RWPE1 (cell line): ENCODE measurements around the gene HHEX.
A peak's percentile ranks its signal among the peaks of the same experiment; 100 is the strongest.

Experiments
- CTCF ChIA-PET: fragments of 350-600 bp; sonication (Branson Sonifier 250); formaldehyde crosslinking; extraction: SDS; loops from one replicate; lab custom pipeline; 2021; lab: Yijun Ruan, JAX
- POLR2A ChIA-PET: fragments of 400-600 bp; formaldehyde crosslinking; extraction: SDS; loops from one replicate; lab custom pipeline; 2020; ENCODE audit warnings: antibody characterized with exemption; ENCODE audit not compliant: low non-redundant PET; lab: Yijun Ruan, JAX
- DNase-seq: peaks from one replicate; pipeline ENCODE4 v3.0.0; 2012; ENCODE audit warnings: low spot score
- H3K27ac ChIP-seq: fragments of 450-650 bp; 2 replicates; pipeline ENCODE4 v1.5.1; 2017
- CTCF ChIP-seq: fragments of 450-650 bp; conservative IDR thresholded peaks from 2 replicates; pipeline ENCODE4 v1.5.1; 2017; ENCODE audit warnings: low read depth, mild to moderate bottlenecking

The HHEX gene

GRCh38 chr10:92681306-92681834, 8.4 kb upstream of the HHEX start:
- no peak overlapping the region for H3K27ac ChIP-seq
- no peak for TF ChIP-seq CTCF
- DNase-seq = no peak
- POLR2A ChIA-PET = no interaction called here
- CTCF ChIA-PET = interaction anchor here (0.5 to 1.3 kb wide), 4 partner anchors 13 to 63 kb away, joined by 3 to 4 read pairs (median 4); no protein-coding TSS in a partner anchor

- POLR2A ChIA-PET = no interaction called here
Measured at GRCh38 chr10:92688573-92688926, 1.2 kb upstream of the HHEX start.

GRCh38 chr10:92688927-92689662, 660 bp upstream of the HHEX start:
- TF ChIP-seq CTCF = no peak
- H3K27ac ChIP-seq = peak overlapping the region; percentile 21; the same call in 1 of the 2 replicates
- POLR2A ChIA-PET = interaction anchor here (0.6 kb wide), 1 partner anchor 39 kb away, joined by 3 read pairs; no protein-coding TSS in a partner anchor
- DNase-seq = no peak
- CTCF ChIA-PET = no interaction called here

More at GRCh38 chr10:92688573-92688926, 1.2 kb upstream of the HHEX start:
- no peak for TF ChIP-seq CTCF
- DNase-seq = no peak
- CTCF ChIA-PET = interaction anchor here (0.5 to 0.8 kb wide), 2 partner anchors 12 to 18 kb away, joined by 5 to 6 read pairs; no protein-coding TSS in a partner anchor
- no peak overlapping the region for H3K27ac ChIP-seq

GRCh38 chr10:92690211-92690914, 608 bp downstream of the HHEX start:
- CTCF ChIA-PET = interaction anchor here (0.6 kb wide), 1 partner anchor 40 kb away, joined by 3 read pairs; no protein-coding TSS in a partner anchor
- peak; percentile 52 for DNase-seq
- POLR2A ChIA-PET = no interaction called here

GRCh38 chr10:92690915-92691590, 1.3 kb downstream of the HHEX start:
- no peak overlapping the region for H3K27ac ChIP-seq
- POLR2A ChIA-PET = no interaction called here
- CTCF ChIA-PET = no interaction called here
- no peak for DNase-seq
- TF ChIP-seq CTCF = no peak

More at GRCh38 chr10:92690211-92690914, 608 bp downstream of the HHEX start:
- H3K27ac ChIP-seq = 0 out of 2 replicates have a peak overlapping the region, but pooled peaks have one; percentile 20
- no peak for TF ChIP-seq CTCF

- ChIA-PET POLR2A (interaction anchor here (0.7 kb wide), 1 partner anchor 1667 kb away, joined by 3 read pairs; no protein-coding TSS in a partner anchor), CTCF (interaction anchor here (0.6 kb wide), 1 partner anchor 99 kb away, joined by 3 read pairs; no protein-coding TSS in a partner anchor)
- H3K27ac ChIP-seq = no peak overlapping the region
- TF ChIP-seq CTCF = no peak
- no peak for DNase-seq
Measured at GRCh38 chr10:92691591-92692079, 1.9 kb downstream of the HHEX start.
